SK-N-SH treated with all-trans-retinoic acid at 6 μM for 48 hours (cell line): ENCODE results near the gene ACACB.

ENCODE experiments used
- ATAC-seq: fragments of 200-7000 bp; cut with Tn5 transposase; 3 replicates; pipeline ENCODE4 v1.9.1; 2020; ENCODE audit warnings: mild to moderate bottlenecking, moderate library complexity
- ARNTL ChIP-seq: fragments of 450-650 bp; formaldehyde crosslinking; IDR thresholded peaks from 2 replicates; pipeline ENCODE4 v1.5.0; 2020; ENCODE audit warnings: low read depth, mild to moderate bottlenecking, moderate library complexity, borderline replicate concordance
- BACH2 ChIP-seq: fragments of 250-450 bp; sonication (Bioruptor Pico); IDR thresholded peaks from 2 replicates; pipeline ENCODE4 v1.9.0; 2021; ENCODE audit warnings: mild to moderate bottlenecking, borderline replicate concordance
- CREB5 ChIP-seq: fragments of 250-450 bp; sonication (Bioruptor Pico); IDR thresholded peaks from 2 replicates; pipeline ENCODE4 v1.5.1; 2020; ENCODE audit warnings: low read depth, mild to moderate bottlenecking, moderate library complexity
- CSDC2 ChIP-seq: fragments of 250-450 bp; sonication (Bioruptor Pico); IDR thresholded peaks from 2 replicates; pipeline ENCODE4 v1.5.0; 2020; ENCODE audit warnings: mild to moderate bottlenecking, moderate library complexity
- ESRRG ChIP-seq: fragments of 250-450 bp; sonication (Bioruptor Pico); IDR thresholded peaks from 2 replicates; pipeline ENCODE4 v1.6.1; 2021; ENCODE audit warnings: mild to moderate bottlenecking
- GLIS3 ChIP-seq: fragments of 250-450 bp; sonication (Bioruptor Pico); IDR thresholded peaks from 2 replicates; pipeline ENCODE4 v1.5.0; 2020; ENCODE audit warnings: mild to moderate bottlenecking, moderate library complexity
- ISL1 ChIP-seq: fragments of 250-450 bp; sonication (Bioruptor Pico); IDR thresholded peaks from 2 replicates; pipeline ENCODE4 v2.1.2; 2022; ENCODE audit warnings: mild to moderate bottlenecking, moderate library complexity
- OSR1 ChIP-seq: fragments of 250-450 bp; sonication (Bioruptor Pico); IDR thresholded peaks from 2 replicates; pipeline ENCODE4 v1.8.0; 2022; ENCODE audit warnings: moderate library complexity, mild to moderate bottlenecking, inconsistent platforms
- POU6F1 ChIP-seq: fragments of 250-450 bp; sonication (Bioruptor Pico); IDR thresholded peaks from 2 replicates; pipeline ENCODE4 v1.8.0; 2021; ENCODE audit warnings: low read depth, mild to moderate bottlenecking, moderate library complexity, borderline replicate concordance
- PPARA ChIP-seq: fragments of 250-450 bp; sonication (Bioruptor Pico); IDR thresholded peaks from 2 replicates; pipeline ENCODE4 v1.5.0; 2020; ENCODE audit warnings: mild to moderate bottlenecking, borderline replicate concordance
- RARB ChIP-seq: fragments of 250-450 bp; sonication (Bioruptor Pico); IDR thresholded peaks from 2 replicates; pipeline ENCODE4 v1.8.0; 2021; ENCODE audit warnings: mild to moderate bottlenecking, moderate library complexity
- SNAI2 ChIP-seq: fragments of 250-450 bp; sonication (Bioruptor Pico); IDR thresholded peaks from 2 replicates; pipeline ENCODE4 v1.5.0; 2020; ENCODE audit warnings: mild to moderate bottlenecking, moderate library complexity
- TCF4 ChIP-seq: fragments of 250-450 bp; sonication (Bioruptor Pico); IDR thresholded peaks from 2 replicates; pipeline ENCODE4 v1.8.0; 2021; ENCODE audit warnings: mild to moderate bottlenecking, moderate library complexity, borderline replicate concordance
- TOX ChIP-seq: fragments of 250-450 bp; sonication (Bioruptor Pico); IDR thresholded peaks from 2 replicates; pipeline ENCODE4 v1.8.0; 2021; ENCODE audit warnings: mild to moderate bottlenecking, moderate library complexity, borderline replicate concordance
- ZC3H10 ChIP-seq: fragments of 250-450 bp; sonication (Bioruptor Pico); IDR thresholded peaks from 2 replicates; pipeline ENCODE4 v1.5.1; 2021; ENCODE audit warnings: mild to moderate bottlenecking, moderate library complexity
- ZFP3 ChIP-seq: fragments of 250-450 bp; sonication (Bioruptor Pico); IDR thresholded peaks from 2 replicates; pipeline ENCODE4 v1.5.0; 2020; ENCODE audit warnings: mild to moderate bottlenecking, moderate library complexity
- ZFP30 ChIP-seq: fragments of 450-650 bp; formaldehyde crosslinking; IDR thresholded peaks from 2 replicates; pipeline ENCODE4 v1.5.0; 2022; ENCODE audit warnings: mild to moderate bottlenecking, moderate library complexity
- ZNF8 ChIP-seq: fragments of 450-650 bp; formaldehyde crosslinking; IDR thresholded peaks from 2 replicates; pipeline ENCODE4 v1.5.0; 2020; ENCODE audit warnings: mild to moderate bottlenecking, moderate library complexity
- TF ChIP-seq, protein P1 (sequence below): fragments of 250-450 bp; sonication (Bioruptor Pico); IDR thresholded peaks from 2 replicates; pipeline ENCODE4 v1.5.1; 2021; ENCODE audit warnings: mild to moderate bottlenecking, moderate library complexity
- TF ChIP-seq, protein P2 (sequence below): fragments of 250-450 bp; sonication (Bioruptor Pico); IDR thresholded peaks from 2 replicates; pipeline ENCODE4 v1.5.0; 2020; ENCODE audit warnings: mild to moderate bottlenecking, moderate library complexity
- TF ChIP-seq, protein P3 (sequence below): fragments of 250-450 bp; sonication (Bioruptor Pico); IDR thresholded peaks from 2 replicates; pipeline ENCODE4 v1.8.0; 2020; ENCODE audit warnings: mild to moderate bottlenecking, moderate library complexity, borderline replicate concordance

Gene ACACB

DNA sequence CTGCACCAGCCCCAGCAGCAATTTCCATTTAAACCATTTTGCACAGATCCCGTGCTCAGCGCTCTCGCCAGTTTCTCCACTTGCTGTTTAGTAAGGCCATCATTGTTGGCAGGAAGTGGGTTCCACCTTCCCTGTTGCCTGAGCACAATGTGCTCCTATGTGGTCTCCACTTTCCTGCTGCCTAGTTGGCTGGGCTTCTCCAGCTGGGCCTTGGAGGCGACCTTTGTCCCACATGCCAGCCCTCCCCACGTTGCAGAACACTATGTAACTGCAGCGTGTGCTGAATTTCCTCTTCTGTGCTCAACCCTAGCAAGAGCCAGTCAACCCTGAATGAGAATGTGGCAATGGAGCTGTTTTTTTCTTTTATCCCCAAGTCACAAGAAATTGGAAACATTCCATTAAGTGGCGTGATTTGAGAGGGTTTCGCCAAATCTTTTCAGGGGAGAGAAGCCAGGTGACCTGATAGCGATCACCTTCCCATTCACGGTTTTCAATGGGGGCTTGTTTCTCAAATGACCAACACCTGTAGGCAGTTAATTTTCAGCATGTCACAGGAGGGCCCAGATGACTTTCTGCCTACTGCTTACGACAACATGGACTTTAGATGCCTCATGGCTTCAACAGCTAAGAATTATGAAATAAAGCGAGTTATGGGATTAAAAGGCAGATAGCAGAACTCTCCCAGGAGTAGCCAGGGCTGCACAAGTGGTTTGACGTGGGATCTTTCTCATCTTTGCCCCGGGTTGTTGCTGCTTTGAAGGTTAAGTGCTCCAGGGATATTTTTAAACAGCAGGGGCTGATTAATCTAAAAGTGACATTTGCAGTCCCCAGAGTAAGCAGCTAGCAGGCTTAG, at the start of gene ACACB:
Gene ACACB (plus strand): TSS at position 830 of the 853 bp plus-strand sequence. CDS start 22,819 bp downstream, outside the sequence.
- TF ChIP-seq TOX (CRISPR knock-in tag) (no peak), ISL1 (CRISPR knock-in tag) (0 out of 2 replicates have a peak, but pooled peaks have one; percentile 12)
- no peak for ATAC-seq

- no peak for ATAC-seq
Observed at GRCh38 chr12:109069307-109070271, 46.8 kb upstream of the ACACB start.

GRCh38 chr12:109074866-109075265, 41.5 kb upstream of the ACACB start:
- ATAC-seq, result no peak
- TF ChIP-seq PPARA (CRISPR knock-in tag) (no peak), ZNF8 (CRISPR knock-in tag) (peak; percentile 48; the same call in 1 of the 2 replicates), GLIS3 (CRISPR knock-in tag) (no peak)

More at GRCh38 chr12:109069307-109070271, 46.8 kb upstream of the ACACB start:
- TF ChIP-seq OSR1 (CRISPR knock-in tag), result no peak
- TF ChIP-seq SNAI2, result no peak
- no peak for TF ChIP-seq CREB5 (CRISPR knock-in tag)
- TF ChIP-seq, protein P1, sequence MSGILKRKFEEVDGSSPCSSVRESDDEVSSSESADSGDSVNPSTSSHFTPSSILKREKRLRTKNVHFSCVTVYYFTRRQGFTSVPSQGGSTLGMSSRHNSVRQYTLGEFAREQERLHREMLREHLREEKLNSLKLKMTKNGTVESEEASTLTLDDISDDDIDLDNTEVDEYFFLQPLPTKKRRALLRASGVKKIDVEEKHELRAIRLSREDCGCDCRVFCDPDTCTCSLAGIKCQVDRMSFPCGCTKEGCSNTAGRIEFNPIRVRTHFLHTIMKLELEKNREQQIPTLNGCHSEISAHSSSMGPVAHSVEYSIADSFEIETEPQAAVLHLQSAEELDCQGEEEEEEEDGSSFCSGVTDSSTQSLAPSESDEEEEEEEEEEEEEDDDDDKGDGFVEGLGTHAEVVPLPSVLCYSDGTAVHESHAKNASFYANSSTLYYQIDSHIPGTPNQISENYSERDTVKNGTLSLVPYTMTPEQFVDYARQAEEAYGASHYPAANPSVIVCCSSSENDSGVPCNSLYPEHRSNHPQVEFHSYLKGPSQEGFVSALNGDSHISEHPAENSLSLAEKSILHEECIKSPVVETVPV (CRISPR knock-in tag), result no peak
- TF ChIP-seq RARB (CRISPR knock-in tag), result no peak
- no peak for TF ChIP-seq ISL1 (CRISPR knock-in tag)
- no peak for TF ChIP-seq TOX (CRISPR knock-in tag)
- no peak for TF ChIP-seq CSDC2 (CRISPR knock-in tag)
- TF ChIP-seq ZFP30 (CRISPR knock-in tag), result no peak
- TF ChIP-seq, protein P2, sequence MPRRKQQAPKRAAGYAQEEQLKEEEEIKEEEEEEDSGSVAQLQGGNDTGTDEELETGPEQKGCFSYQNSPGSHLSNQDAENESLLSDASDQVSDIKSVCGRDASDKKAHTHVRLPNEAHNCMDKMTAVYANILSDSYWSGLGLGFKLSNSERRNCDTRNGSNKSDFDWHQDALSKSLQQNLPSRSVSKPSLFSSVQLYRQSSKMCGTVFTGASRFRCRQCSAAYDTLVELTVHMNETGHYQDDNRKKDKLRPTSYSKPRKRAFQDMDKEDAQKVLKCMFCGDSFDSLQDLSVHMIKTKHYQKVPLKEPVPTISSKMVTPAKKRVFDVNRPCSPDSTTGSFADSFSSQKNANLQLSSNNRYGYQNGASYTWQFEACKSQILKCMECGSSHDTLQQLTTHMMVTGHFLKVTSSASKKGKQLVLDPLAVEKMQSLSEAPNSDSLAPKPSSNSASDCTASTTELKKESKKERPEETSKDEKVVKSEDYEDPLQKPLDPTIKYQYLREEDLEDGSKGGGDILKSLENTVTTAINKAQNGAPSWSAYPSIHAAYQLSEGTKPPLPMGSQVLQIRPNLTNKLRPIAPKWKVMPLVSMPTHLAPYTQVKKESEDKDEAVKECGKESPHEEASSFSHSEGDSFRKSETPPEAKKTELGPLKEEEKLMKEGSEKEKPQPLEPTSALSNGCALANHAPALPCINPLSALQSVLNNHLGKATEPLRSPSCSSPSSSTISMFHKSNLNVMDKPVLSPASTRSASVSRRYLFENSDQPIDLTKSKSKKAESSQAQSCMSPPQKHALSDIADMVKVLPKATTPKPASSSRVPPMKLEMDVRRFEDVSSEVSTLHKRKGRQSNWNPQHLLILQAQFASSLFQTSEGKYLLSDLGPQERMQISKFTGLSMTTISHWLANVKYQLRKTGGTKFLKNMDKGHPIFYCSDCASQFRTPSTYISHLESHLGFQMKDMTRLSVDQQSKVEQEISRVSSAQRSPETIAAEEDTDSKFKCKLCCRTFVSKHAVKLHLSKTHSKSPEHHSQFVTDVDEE (CRISPR knock-in tag), result no peak
- no peak for TF ChIP-seq BACH2
- TF ChIP-seq ARNTL (CRISPR knock-in tag), result no peak
- TF ChIP-seq ZFP3 (CRISPR knock-in tag), result no peak
- TF ChIP-seq TCF4 (CRISPR knock-in tag), result no peak
- TF ChIP-seq GLIS3 (CRISPR knock-in tag), result no peak

DNA sequence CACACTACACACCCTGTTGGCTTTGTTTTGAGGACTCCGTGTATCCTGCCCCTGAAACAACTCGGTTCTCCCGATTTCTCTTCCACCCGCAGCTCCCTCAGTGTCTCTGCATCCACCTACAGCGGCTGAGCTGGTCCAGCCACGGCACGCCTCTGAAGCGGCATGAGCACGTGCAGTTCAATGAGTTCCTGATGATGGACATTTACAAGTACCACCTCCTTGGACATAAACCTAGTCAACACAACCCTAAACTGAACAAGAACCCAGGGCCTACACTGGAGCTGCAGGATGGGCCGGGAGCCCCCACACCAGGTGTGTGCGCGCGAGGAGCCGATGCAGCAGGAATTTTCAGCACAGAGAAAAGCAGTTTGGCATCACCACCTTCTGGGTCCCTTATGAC, 33.6 kb upstream of the ACACB start:
- no peak for ATAC-seq
- TF ChIP-seq TOX (CRISPR knock-in tag) (no peak), PPARA (CRISPR knock-in tag) (no peak), BACH2 (no peak), CREB5 (CRISPR knock-in tag) (no peak), GLIS3 (CRISPR knock-in tag) (no peak), POU6F1 (CRISPR knock-in tag) (no peak), ARNTL (CRISPR knock-in tag) (no peak), ZC3H10 (CRISPR knock-in tag) (no peak), ESRRG (CRISPR knock-in tag) (no peak)
- TF ChIP-seq, protein P1 (CRISPR knock-in tag), result no peak
- TF ChIP-seq, protein P3, sequence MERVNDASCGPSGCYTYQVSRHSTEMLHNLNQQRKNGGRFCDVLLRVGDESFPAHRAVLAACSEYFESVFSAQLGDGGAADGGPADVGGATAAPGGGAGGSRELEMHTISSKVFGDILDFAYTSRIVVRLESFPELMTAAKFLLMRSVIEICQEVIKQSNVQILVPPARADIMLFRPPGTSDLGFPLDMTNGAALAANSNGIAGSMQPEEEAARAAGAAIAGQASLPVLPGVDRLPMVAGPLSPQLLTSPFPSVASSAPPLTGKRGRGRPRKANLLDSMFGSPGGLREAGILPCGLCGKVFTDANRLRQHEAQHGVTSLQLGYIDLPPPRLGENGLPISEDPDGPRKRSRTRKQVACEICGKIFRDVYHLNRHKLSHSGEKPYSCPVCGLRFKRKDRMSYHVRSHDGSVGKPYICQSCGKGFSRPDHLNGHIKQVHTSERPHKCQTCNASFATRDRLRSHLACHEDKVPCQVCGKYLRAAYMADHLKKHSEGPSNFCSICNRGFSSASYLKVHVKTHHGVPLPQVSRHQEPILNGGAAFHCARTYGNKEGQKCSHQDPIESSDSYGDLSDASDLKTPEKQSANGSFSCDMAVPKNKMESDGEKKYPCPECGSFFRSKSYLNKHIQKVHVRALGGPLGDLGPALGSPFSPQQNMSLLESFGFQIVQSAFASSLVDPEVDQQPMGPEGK (CRISPR knock-in tag), result no peak
